ENCODE measurements around the gene LBH. TPM values are rescaled to one million over a fixed set of nuclear protein-coding genes. Genes with fewer than 3 reads are reported as not detected.
"Not testable (repeated sequence)": the region's sequence is repeated elsewhere in the genome, so short reads cannot be mapped to it uniquely, and the experiment has no call there.

The LBH gene
- total and polyA plus RNA-seq, 2 experiments from 2014 or later = 162 to 285 TPM

DNA sequence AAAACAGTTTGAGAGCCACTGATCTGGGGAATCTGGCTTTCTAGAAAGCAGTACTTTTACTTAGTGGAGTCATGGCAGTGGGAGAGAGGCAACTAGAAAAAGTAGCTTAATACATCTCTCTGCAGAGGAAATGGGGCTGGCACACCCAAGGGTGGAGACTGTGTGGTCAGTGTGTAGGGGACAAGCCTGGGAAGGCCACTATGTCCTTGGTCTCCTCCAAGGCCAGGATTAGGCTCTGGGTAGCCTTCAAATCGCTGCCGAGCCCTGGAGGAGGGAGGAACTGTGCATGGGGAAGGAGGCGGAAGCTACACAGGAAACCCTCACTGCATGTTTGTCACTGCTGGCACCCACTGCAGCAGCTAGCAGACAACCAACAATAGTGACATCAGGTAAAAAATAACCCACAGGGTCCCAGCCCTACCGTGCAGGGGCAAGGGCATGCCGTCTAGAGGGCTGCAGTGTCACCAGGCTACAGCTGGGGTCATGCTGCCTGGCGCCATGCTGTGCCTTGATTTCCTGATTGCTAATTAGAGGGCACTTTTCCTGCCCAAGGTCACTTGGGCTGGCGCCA, 34.8 kb downstream of the LBH start:
- no peaks in the 10 kb centered on the region for H3K9me2 ChIP-seq (ENCODE audit: insufficient read depth)
- DNase-seq = peak; percentile 50
- no peaks in the 10 kb centered on the region for H3K9me3 ChIP-seq (ENCODE audit: low read depth)
- H3K27me3 ChIP-seq (replicated peaks; ENCODE audit: insufficient read depth) = no peaks in the 10 kb centered on the region
- peak overlapping the region; percentile 89 for H3K27ac ChIP-seq
- peak overlapping the region; percentile 78 for H2AFZ ChIP-seq
- H3K9ac ChIP-seq = peak overlapping the region; percentile 74
- H3K4me3 ChIP-seq = peak overlapping the region; percentile 63
- TF ChIP-seq EZH2phosphoT487 (IDR thresholded peaks at IDR 0.05; ENCODE audit: insufficient read depth, low read depth) = no peak
- no peak for TF ChIP-seq EZH2 (IDR thresholded peaks at IDR 0.05; ENCODE audit: insufficient read depth, poor library complexity, severe bottlenecking)
- H3K36me3 ChIP-seq (ENCODE audit: low read depth) = peaks cover 4% of the 10 kb centered on the region; the same call in 1 of the 2 replicates
- H3K4me1 ChIP-seq (ENCODE audit: insufficient read depth) = peaks cover 17% of the 10 kb centered on the region
- in situ Hi-C loops (cut with MboI) = no loop called here
- H3K4me2 ChIP-seq (ENCODE audit: unreplicated experiment) = peak overlapping the region; percentile 92
- H4K20me1 ChIP-seq (ENCODE audit: insufficient read depth) = no peaks in the 10 kb centered on the region
- H3F3A ChIP-seq (ENCODE audit: insufficient read depth) = peaks cover 45% of the 10 kb centered on the region
- H3K79me2 ChIP-seq (ENCODE audit: insufficient read depth) = no peaks in the 10 kb centered on the region
- 46 to 48% methylated on average over 6 to 7 of the region's 7 CpGs for WGBS, 2 experiments (ENCODE audit: low coverage in 1 of 2, low lambda C conversion rate in 2 of 2, missing lambda C conversion rate in 2 of 2)

DNA sequence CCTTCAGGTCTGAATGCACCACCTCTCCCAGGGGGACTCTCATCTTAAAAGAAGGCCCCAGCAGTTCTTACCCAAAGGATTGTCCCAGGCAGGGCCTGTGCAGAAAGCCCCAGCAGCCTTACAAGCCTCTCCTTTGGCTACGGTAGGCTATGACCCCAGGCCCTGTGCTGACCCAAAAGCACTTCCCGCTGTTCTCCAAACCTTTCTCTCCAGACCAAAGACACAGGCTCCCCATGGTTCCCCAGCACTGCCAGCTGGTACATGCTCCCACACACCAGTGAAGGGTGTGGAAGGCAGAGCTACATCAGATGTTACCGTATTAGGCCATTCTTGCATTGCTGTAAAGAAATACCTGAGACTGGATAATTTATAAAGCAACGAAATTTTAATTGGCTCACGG, 35.4 kb downstream of the LBH start:
- TF ChIP-seq EZH2 (IDR thresholded peaks at IDR 0.05; ENCODE audit: insufficient read depth, poor library complexity, severe bottlenecking) (no peak), EZH2phosphoT487 (IDR thresholded peaks at IDR 0.05; ENCODE audit: insufficient read depth, low read depth) (no peak)
- DNase-seq = no peak
- H3K4me1 ChIP-seq (ENCODE audit: insufficient read depth) = peaks cover 17% of the 10 kb centered on the region
- no peak overlapping the region for H3K4me2 ChIP-seq (ENCODE audit: unreplicated experiment)
- H3K27ac ChIP-seq = peak overlapping the region; percentile 89; the same call in 1 of the 2 replicates
- H3K36me3 ChIP-seq (ENCODE audit: low read depth) = peaks cover under 1% of the 10 kb centered on the region; the same call in 1 of the 2 replicates
- H2AFZ ChIP-seq = no peak overlapping the region
- no peak overlapping the region for H3K9ac ChIP-seq
- H3K79me2 ChIP-seq (ENCODE audit: insufficient read depth) = no peaks in the 10 kb centered on the region
- no peaks in the 10 kb centered on the region for H4K20me1 ChIP-seq (ENCODE audit: insufficient read depth)
- in situ Hi-C loops (cut with MboI) = no loop called here
- no peak overlapping the region for H3K4me3 ChIP-seq
- WGBS, 2 experiments (ENCODE audit: low coverage in 1 of 2, low lambda C conversion rate in 2 of 2, missing lambda C conversion rate in 2 of 2) = 94 to 98% methylated on average over 5 of the region's 5 CpGs
- peaks cover 42% of the 10 kb centered on the region for H3F3A ChIP-seq (ENCODE audit: insufficient read depth)
- H3K9me2 ChIP-seq (ENCODE audit: insufficient read depth) = no peaks in the 10 kb centered on the region
- H3K9me3 ChIP-seq (ENCODE audit: low read depth) = no peaks in the 10 kb centered on the region
- H3K27me3 ChIP-seq (replicated peaks; ENCODE audit: insufficient read depth) = no peaks in the 10 kb centered on the region

DNA sequence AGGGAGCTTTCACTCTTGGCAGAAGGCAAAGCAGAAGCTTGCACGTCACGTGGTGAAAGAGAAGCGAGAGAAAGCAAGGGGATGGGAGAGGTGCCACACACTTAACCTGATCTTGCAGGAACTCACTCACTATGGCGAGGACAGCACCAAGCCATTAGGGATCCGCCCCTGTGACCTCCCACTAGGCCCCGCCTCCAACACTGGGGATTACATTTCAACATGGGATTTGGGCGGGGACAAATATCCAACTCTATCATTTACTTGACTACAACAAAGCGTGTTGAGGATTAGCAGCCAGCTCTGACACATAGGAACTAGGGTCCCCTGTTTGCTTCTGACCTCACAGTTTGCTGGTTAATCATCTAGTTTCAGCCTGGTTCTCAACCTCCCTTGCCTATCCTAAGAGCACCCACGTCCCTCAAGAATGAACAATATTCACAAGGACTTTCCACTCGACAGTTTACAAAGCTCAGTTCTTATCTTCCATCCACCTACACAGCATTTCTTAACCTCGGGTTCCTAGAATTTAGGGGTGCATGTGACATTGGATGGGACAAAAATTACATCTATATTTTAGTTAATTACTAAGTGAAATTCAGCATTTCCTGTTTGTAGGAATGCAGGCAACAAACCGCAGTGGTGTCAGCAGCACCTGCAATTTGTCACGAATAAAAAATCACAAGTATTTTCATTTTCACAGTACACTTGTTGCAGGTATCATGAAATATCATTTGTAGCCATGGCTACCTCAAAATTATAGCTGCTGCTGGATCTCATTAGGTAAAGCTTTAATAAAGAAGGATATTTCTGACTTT, 36.0 kb downstream of the LBH start:
- no peak overlapping the region for H3K9ac ChIP-seq
- H3K9me3 ChIP-seq (ENCODE audit: low read depth) = no peaks in the 10 kb centered on the region
- H3K4me1 ChIP-seq (ENCODE audit: insufficient read depth) = peaks cover 17% of the 10 kb centered on the region
- H3K79me2 ChIP-seq (ENCODE audit: insufficient read depth) = no peaks in the 10 kb centered on the region
- in situ Hi-C loops (cut with MboI) = no loop called here
- no peaks in the 10 kb centered on the region for H3K27me3 ChIP-seq (replicated peaks; ENCODE audit: insufficient read depth)
- H3K27ac ChIP-seq = no peak overlapping the region
- H4K20me1 ChIP-seq (ENCODE audit: insufficient read depth) = no peaks in the 10 kb centered on the region
- 92 to 96% methylated on average over 13 of the region's 13 CpGs for whole genome bisulfite sequencing, 2 experiments (ENCODE audit: low coverage in 1 of 2, low lambda C conversion rate in 2 of 2, missing lambda C conversion rate in 2 of 2)
- no peaks in the 10 kb centered on the region for H3K9me2 ChIP-seq (ENCODE audit: insufficient read depth)
- no peaks in the 10 kb centered on the region for H3K36me3 ChIP-seq (ENCODE audit: low read depth)
- H3K4me2 ChIP-seq (ENCODE audit: unreplicated experiment) = no peak overlapping the region
- DNase-seq = no peak
- no peak for TF ChIP-seq EZH2 (IDR thresholded peaks at IDR 0.05; ENCODE audit: insufficient read depth, poor library complexity, severe bottlenecking)
- no peak for TF ChIP-seq EZH2phosphoT487 (IDR thresholded peaks at IDR 0.05; ENCODE audit: insufficient read depth, low read depth)
- H3F3A ChIP-seq (ENCODE audit: insufficient read depth) = peaks cover 37% of the 10 kb centered on the region
- no peak overlapping the region for H3K4me3 ChIP-seq
- H2AFZ ChIP-seq = no peak overlapping the region

DNA sequence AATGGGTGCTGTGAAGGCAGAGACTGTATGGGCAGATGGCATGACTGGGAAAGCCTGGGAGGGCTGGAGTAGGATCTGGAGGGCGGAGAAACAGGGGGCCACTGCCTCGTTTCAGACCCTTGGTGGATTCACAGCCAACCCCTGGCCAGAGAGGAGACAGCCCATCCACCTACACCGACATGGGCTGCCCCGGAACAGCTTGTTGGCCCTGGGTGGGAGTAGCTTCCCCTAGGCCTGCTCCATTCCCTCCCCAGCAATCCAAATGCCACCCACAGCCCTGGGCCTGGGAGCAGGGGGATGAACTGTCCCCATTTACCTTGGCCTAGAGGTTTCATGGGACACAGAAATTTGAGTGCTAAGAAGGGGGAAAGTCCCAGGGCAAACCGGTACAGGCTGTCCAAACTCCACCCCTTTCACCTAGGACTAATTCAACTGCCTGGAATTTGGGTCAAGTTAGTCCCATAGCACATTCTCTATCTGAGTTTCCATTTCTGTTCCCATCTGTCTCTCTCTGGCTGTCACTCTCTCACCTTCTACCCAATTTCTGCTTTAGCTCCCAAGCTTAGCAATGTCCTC, 37.0 kb downstream of the LBH start:
- Histone ChIP-seq H3K9me3 (ENCODE audit: low read depth) (no peaks in the 10 kb centered on the region), H3K4me1 (ENCODE audit: insufficient read depth) (peaks cover 24% of the 10 kb centered on the region), H3K27me3 (replicated peaks; ENCODE audit: insufficient read depth) (no peaks in the 10 kb centered on the region), H3K4me2 (ENCODE audit: unreplicated experiment) (no peak overlapping the region), H3K9ac (no peak overlapping the region), H3K4me3 (no peak overlapping the region), H3K79me2 (ENCODE audit: insufficient read depth) (no peaks in the 10 kb centered on the region), H3K36me3 (ENCODE audit: low read depth) (no peaks in the 10 kb centered on the region), H3K9me2 (ENCODE audit: insufficient read depth) (no peaks in the 10 kb centered on the region), H2AFZ (no peak overlapping the region), H3F3A (ENCODE audit: insufficient read depth) (peaks cover 34% of the 10 kb centered on the region), H3K27ac (no peak overlapping the region), H4K20me1 (ENCODE audit: insufficient read depth) (no peaks in the 10 kb centered on the region)
- TF ChIP-seq EZH2phosphoT487 (IDR thresholded peaks at IDR 0.05; ENCODE audit: insufficient read depth, low read depth) = no peak
- no peak for TF ChIP-seq EZH2 (IDR thresholded peaks at IDR 0.05; ENCODE audit: insufficient read depth, poor library complexity, severe bottlenecking)
- in situ Hi-C loops (cut with MboI) = no loop called here
- WGBS, 2 experiments (ENCODE audit: low coverage in 1 of 2, low lambda C conversion rate in 2 of 2, missing lambda C conversion rate in 2 of 2) = 94 to 96% methylated on average over 5 of the region's 5 CpGs
- no peak for DNase-seq

DNA sequence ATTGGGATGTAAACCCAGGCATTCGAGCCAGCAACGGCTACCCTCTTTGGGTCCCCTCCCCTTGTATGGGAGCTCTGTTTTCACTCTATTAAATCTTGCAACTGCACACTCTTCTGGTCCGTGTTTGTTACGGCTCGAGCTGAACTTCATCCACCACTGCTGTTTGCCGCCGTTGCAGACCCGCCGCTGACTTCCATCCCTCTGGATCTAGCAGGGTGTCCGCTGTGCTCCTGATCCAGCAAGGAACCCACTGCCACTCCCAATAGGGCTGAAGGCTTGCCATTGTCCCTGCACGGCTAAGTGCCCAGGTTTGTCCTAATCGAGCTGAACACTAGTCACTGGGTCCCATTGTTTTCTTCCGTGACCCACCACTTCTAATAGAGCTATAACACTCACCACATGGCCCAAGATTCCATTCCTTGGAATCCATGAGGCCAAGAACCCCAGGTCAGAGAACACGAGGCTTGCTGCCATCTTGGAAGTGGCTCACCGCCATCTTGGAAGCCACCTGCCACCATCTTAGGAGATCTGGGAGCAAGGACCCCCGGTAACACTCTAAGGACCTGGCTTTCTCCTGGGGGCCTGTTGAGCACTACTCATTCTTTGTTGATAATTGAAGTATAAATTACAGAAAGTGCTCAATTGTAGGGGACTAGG, 37.9 kb downstream of the LBH start:
- WGBS, 2 experiments (ENCODE audit: low coverage in 1 of 2, low lambda C conversion rate in 2 of 2, missing lambda C conversion rate in 2 of 2) = 89 to 92% methylated on average over 16 of the region's 16 CpGs

More for the DNA sequence above, 37.9 kb downstream of the LBH start:
- H3K36me3 ChIP-seq (ENCODE audit: low read depth); in situ Hi-C loops (cut with MboI); H3K4me2 ChIP-seq (ENCODE audit: unreplicated experiment); H3K79me2 ChIP-seq (ENCODE audit: insufficient read depth); H3K9me3 ChIP-seq (ENCODE audit: low read depth); H2AFZ ChIP-seq; H4K20me1 ChIP-seq (ENCODE audit: insufficient read depth); H3K27me3 ChIP-seq (replicated peaks; ENCODE audit: insufficient read depth); H3K9me2 ChIP-seq (ENCODE audit: insufficient read depth); DNase-seq; H3K4me3 ChIP-seq; H3K9ac ChIP-seq; H3K27ac ChIP-seq: not testable (repeated sequence)
- peaks cover 40% of the 10 kb centered on the region for H3F3A ChIP-seq (ENCODE audit: insufficient read depth)
- peaks cover 32% of the 10 kb centered on the region for H3K4me1 ChIP-seq (ENCODE audit: insufficient read depth)

All from GM23248 (cell line).